ENCODE measurements around the gene CSNK1G2.
A peak's percentile ranks its signal among the peaks of the same experiment; 100 is the strongest.

CSNK1G2 gene

DNA sequence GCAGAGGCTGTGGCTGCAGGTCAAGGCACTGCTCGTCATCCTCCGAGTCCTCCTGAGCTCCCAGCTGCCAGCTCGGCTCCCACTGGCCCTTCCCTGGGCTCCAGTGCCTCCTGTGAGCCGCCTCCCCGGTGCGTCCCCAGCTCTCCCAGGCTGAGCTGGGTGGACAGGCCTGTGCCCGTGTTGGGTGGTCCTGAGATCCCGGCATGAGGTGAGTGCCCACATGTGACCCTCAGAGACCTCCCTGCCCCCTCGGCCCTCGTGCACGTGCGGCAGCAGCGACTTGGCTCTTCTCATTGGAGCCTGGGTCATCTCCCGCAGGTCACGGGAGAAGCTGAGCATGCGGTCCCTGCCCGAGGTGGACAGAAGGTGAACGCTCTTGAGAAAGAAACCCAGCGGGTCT is 20.3 kb upstream of the CSNK1G2 start:
- DNase-seq, result no peak

DNA sequence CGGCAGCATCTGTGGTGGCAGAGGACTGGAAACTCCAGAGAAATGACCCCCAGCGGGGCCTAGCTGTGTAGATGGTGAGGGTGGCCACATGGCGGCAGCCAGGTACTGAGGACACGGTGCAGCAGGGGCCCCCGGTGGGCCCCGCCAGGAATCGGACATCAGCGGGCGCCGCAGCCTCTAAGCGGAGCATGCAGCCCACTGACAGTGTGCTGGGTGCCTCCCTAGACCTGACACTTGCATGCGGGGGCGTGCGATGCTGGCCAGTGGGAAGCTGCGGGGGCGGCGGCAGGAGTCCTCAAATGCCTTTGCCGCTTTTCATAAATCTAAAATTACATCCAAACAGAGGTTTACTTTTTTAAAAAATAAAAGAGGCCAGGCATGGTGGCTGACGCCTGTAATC is 19.6 kb upstream of the CSNK1G2 start:
- DNase-seq, result no peak

GRCh38 chr19:1921825-1922224 is 19.1 kb upstream of the CSNK1G2 start:
- DNase-seq, result no peak

DNA sequence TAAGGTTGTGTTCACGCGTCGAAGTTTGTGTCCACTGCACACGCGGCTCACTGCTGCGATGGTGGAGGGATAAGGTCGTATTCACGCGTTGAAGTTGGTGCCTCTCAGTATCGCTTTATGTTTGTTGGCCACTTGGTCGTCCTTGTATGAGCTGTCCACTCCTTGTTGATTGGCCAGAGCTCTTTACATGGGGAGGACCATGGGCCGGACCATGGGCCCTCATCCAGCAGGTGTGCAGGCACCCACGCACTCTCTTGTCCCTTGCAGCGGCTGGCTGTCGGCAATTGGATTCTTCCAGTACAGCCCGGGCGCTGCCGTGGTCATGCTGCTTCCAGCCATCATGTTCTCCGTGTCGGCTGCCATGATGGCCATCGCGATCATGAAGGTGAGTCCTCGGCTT is 18.2 kb upstream of the CSNK1G2 start:
- no peak for DNase-seq

DNA sequence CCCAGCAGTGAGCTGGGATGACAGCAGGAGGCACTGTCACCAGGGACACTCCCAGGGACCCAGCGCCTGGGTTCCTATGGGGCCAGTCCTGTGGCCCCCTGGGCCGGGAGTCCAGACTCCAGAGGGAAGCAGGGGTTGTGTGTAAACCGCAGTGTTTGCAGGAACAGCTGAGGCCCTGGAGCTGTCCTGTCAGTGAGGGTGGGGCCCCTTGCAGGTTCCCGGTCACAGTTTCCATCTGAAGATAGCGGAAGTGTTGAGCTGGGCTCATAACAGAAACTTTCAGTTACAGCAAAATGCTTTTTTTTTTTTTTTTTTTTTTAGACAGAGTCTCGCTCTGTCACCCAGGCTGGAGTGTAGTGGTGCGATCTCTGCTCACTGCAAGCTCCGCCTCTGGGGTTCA is 17.7 kb upstream of the CSNK1G2 start:
- DNase-seq, result no peak

DNA sequence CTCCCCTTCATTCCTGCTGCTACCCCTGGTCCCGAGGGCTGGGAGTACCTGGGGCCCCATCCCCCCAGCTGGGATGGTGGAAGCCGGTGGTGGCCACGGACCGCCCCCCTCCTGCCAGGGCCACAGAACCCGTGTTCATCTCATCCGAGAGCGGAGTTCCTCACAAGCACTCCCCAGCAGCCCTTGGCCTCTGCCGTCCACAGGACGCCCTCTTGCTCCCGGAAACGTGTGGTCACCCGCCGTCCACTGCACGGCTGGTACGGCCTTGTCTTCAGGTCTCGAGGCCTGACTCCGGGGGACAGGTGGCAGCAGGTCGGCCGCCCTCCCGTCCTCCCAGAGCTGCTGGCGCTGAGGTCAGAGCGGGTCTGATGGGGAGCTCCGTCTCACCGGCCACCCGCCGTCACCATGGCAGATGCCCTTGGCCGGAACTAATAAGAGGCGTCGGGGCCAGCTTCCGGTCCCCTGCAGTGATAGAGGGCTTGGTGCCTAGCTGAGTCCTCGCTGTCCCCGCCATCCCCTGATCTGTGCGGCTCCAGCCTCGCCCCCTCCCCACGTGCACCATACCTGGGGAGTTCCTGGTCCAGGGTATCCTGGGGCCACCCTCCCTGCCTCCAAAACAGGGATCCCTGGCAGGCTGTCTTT is 16.5 kb upstream of the CSNK1G2 start:
- no peak for DNase-seq

- DNase-seq, result no peak
These were observed 15.4 kb upstream of the CSNK1G2 start for GRCh38 chr19:1925544-1925943.

DNA sequence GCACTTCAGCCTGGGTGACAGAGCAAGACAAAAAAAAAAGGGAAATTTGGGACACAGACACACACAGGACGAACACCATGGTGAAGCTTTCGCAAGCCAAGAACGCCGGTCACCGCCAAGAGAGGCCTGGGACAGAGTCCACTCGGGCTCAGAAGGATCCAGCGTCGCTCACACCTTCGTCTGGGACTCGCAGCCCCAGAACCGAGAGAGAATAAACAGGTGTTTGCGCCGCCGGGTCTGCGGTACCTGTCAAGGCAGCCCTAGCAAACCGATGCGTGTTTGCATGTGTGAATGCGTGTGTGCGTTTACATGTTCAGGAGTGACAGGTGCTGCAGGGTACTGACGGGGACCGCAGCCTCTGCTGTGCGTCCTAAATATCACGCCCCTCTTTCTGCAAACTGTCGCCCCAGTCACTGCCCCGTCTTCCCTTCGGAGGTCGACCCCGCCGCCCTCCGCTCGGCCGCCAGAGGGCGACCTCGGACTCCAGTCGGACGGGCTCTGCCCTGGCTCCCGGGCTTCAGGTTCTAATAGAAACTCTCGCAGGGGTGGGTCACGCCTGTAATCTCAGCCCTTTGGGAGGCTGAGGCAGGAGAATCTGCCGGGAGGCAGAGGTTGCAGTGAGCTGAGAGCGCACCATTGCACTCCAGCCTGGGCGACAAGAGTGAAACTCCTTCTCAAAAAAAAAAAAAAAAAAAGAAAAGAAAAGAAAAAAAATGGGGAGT is 11.8 kb upstream of the CSNK1G2 start:
- DNase-seq, result no peak

- no peak for DNase-seq
These were observed 9.5 kb upstream of the CSNK1G2 start for GRCh38 chr19:1931445-1931844.

DNA sequence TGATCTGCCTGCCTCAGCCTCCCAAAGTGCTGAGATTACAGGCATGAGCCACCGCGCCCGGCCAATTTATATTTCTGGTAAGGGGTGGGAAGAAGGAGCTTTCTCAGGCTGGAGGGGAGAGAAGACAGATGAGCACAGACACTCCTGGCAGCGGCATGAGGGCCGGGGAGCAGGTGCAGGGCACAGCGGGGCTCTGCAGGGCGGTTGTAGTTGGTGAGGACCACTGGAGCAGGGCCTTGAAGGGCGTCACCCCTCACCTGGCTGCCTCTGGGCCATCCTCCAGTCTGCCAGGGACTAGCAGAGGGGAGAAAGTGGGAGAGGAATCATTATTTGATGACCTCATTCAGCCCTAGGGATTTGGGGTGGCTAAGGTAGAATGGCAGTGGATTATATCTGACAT is 8.6 kb upstream of the CSNK1G2 start:
- DNase-seq, result no peak

DNA sequence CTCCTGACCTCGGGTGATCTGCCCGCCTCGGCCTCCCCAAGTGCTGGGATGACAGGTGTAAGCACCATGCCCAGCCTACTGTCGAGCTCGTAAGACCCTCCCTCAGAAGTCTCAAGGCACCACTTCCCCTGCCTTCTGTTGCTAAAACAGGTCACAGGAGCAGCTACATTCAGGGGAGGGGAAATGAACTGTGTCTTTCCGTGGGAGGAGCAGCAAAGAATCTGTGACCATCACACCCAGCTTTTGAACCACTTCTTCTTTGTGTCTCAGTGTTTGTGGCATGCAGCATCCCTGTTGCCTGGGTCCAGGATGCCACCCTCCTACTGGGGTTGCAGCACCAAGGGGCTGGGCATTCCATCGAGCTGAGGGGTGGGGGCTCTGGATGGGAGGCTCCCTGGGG is 7.7 kb upstream of the CSNK1G2 start:
- DNase-seq, result no peak

DNA sequence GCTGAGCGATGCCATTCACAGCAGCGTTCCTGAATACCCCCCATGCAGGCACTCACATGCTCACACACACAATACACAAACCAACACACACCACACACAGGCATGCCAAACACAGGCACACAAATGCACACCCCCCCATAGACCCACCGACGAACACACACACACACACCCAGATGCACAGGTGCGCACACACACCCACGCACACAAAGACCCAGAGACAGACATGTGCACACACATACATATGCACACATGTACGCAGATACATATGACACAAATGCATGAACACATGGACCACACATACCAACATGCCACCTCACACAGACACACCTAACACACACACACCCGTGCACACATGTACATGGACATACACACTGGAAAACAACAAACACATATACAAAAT is 7.0 kb upstream of the CSNK1G2 start:
- DNase-seq, result no peak

DNA sequence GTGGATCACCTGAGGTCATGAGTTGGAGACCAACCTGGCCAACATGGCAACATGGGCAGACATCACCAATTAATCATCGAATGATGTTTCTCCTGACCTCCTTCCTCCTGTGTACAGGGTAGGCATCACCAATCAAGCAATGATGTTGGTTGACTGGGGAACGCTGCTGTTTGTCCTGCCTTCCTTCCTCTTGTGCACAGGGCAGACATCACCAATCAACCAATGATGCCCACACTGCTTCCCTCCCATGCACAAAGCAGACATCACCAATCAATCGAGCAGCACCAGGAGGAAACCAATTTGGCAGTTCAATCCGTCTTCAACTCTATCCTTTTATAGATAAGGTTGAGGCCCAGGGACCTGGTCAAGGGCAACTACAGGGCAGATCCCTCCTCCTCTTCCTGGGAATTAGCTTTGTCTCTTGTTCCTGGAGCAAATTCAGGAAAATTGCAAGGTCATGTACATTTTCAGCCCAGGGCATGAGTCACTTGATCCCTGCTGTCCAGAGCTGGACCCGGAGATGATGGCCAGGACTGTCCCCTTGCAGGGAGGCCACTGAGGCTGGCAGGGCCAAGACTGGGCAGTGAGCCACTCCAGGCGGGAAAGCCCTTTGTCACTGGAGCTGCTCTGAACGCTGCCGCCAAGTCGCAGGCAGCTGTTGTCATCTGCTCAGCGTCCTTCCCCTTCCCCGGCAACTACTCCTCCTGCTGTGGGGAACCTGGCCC is 5.3 kb upstream of the CSNK1G2 start:
- peak; percentile 21 for DNase-seq

DNA sequence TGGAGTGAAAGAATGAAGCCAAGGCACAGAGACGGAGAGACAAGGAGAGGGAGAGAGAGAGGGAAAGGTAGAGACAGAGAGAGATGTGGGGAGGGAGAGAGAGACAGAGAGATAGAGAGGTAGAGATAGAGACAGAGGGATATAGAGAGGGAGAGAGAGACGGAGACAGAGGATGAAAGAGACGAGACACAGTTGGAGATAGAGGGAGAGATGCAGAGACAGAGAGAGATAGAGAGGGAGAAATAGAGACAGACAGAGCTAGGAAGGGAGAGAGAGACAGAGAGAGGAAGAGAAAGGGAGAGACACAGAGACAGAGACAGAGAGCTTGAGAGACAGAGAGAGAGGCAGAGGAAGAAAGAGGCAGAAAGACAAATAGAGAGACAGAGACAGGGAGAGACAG is 4.5 kb upstream of the CSNK1G2 start:
- DNase-seq, result no peak

DNA sequence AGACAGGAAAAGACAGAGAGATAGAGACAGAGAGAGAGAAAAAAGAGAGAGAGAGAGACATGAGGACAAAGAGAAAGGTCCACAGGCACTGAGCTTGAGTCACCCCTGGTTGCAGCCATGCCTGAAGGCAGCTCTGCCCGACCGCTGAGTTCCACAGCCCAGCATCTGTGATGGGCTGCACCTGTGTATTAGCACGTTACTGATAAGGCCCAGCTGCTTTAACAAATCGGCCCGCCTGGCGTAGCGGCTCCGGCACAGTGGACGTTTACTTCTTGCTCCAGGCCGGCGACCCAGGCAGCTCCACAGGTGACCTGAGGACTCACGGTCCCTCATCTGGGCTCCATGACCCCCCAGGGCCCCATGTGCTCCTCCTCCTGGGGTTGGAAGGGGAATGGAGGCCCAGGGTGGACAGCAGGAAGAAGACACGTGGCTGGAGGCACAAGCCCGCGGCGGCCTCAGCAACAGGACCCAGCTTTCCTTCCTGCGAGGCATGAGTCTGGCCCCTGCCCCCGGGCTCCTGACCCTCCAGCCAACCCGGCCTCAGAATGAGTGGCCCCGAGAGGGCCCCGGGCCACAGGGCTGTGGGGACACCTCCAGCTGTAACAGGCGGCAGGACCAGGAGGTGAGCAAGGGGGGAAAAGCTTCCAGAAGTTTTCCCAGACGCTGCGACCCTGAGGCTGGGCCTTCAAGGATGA is 3.9 kb upstream of the CSNK1G2 start:
- DNase-seq, result no peak

DNA sequence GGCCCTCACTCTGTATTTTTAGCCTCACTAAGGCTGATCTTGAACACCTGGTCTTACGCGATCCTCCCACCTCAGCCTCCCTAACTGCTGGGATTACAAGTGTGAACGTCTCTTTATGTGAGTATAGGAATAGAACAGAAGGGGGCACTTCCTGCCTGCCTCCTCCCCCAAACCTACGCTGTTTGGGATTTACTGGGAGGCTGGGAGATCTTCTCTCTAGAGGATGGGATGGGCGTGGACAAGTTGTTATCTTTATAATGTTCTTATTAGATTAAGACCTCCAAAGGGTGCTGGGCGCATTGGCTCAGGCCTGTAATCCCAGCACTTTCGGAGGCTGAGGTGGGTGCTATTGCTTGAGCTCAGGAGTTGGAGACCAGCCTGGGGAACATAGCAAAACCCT is 2.9 kb upstream of the CSNK1G2 start:
- DNase-seq, result no peak

DNA sequence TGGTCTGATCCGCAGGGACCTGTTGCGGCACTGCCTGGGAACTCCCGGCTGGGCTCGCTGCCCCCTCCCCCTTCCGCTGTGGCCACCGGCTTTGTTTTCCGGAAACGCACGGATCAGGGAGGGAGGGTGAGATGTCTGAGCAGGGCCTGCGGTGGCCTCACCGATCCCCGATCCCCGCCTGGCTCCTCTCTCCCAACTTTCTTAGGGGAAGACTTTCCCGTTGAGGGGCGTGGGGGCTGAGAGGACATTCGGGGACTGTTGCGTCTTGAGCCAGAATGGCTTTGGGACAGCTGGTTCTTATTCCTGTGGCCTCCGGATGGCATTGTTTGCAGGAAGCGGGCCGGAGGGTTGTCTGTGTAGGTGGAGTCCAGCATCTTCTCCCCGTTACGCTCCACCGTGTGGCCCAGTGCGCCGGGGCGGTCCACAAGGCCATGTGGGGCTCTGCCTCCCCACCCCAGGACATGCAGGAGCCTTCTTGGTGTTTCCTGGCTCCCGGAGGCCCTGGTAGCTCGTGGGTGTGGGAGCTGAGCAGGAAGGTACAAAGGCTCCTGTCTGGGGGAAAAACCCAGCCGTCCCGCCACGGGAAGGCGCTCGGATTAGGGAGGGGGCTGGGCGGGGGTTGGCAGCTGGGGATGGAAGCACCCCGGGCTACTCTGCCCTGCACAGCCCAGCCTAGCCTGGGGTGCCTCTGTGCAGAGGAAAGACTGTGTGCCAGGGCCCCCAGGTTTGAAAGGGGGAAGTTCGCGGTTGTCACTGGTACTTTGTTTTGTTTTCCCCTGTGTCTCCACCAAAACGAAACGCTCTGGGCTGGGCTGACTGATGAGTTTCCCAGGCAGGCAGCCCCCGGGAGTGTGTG is 1.3 kb downstream of the CSNK1G2 start:
- peak; percentile 9 for DNase-seq

DNA sequence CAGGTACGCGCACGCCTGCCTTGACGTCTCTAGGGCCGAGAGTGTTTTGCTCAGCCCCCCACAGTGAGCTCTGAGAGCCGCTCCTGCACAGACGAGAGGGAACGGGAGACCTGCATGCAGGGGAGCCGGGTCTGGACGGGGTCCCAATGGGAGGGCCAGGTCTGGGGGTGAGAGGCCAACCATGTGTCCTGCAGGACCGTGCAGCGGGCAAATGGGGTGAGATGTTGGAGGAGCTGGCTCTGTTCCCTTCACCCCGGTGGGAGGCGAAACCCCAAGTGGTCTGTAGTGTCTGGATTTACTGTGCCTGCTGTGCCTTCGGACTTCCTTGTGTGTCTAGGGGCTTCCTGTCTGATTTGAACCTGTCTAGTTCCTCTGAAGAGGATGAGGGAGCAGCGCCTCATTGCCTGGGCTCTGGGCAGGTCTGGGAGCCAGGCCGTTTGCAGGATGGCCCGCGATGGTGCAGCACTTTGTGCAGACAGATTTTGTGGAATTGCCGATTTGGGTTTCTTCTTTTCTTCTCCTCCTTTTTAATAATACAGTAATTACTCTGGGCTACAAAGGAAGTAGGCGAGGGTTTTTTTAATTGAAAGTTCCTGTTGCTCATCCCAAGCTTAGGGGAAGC is 2.1 kb downstream of the CSNK1G2 start:
- no peak for DNase-seq

DNA sequence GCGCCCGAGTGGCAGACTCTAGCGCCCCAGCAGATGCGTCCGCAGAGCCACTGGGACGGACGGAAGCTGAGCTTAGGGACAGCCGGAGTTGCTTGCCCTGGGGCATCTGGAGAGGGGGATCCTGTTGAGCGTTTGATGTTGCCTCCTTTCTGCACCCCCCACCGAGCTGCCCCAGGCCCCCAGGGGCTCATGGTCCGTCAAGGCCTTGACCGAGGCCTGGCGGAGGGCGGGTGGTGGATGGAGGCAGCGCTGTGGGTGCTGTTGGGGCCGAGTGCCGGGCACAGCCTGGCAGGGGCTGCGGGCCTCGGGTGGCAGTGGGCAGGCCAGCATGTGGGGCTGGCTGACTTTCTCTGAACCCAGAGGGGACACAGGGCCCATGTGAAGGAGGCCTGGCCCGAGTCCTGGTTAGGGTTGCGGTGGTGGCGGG is 2.7 kb downstream of the CSNK1G2 start:
- no peak for DNase-seq

DNA sequence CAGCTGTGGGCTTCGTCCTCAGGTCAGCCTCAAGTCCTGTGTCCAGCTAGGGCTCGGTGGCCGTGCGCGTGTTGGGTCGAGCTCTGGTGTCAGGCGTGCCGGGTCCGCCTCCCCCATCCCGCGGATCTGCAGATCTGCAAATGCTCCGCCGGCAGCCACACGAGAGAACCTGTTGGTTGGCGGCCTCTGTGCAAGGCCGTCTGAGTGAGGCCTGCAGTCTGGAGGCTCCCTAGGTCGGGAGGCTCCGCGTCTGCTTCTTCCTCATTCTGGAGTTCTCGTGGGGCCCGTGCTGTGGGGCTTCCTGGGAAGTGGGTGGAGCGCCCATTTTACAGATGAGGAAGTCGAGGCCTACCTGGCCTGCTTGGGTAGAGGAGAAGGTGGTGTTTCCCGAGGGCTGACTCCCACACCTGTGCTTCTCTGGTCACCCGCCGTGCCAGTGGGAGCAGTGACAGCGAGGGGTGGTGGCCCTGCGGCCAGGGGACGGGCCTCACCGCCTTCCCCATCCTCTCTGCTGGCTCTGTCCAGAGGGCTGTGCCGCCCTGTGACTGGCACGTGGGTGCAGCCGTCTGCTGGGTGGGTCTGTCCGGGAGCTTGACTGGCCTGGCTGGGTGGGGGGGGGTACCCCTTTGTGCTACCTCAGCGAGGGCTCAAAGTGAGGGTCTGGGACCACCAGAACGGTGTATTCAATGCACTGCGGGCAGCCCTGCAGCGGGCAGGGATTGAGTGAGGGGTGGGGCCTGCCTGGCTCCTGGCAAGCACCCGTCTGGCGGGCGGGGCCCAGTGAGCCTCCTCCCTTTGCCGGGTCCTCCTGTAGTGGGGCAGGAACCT is 3.3 kb downstream of the CSNK1G2 start:
- DNase-seq, result no peak

DNA sequence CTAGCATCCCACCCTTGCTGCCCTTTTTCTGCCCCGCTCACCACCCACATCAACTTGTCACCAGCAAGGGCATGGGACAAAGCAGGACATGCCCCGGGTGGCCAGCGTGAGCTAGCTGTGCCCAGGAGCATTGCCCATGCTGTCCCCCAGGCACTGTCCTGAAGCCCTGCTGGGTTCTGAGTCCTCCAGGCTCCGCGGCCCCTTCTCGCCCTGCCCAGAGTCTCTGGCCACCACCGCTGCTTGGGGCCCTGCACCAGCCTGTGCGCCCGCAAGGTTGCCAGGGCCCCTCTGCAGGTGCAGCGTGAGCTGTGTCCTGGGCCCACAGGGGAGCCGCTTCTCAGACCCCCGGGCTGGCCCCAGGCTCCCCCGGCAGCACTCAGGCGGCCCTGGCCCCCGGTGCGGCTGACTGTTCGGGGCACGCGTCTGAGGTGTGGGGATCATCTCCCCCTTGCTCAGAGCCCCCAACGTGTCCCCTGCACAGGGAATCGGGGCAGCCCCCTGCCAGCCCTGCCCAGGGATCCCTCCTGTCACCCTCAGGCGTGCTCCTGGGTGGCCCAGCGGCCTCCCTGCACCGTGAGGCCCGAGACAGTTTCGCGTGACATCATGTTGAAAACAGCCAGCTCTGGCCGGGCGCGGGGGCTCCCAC is 4.1 kb downstream of the CSNK1G2 start:
- DNase-seq, result no peak

All from DMS 273 treated with DMSO at 0.1 percent for 48 hours (cell line).